Stimulated activated naive CD4-positive, alpha-beta T cell treated with Interleukin-2 at 50 U/mL for 16 hours (primary cell): ENCODE results near the gene NBPF3.
A peak's percentile ranks its signal among the peaks of the same experiment; 100 is the strongest.

ENCODE experiments used
- DNase-seq: peaks from one replicate; lab custom pipeline; 2025; lab: John Stamatoyannopoulos, UW

The NBPF3 gene

DNA sequence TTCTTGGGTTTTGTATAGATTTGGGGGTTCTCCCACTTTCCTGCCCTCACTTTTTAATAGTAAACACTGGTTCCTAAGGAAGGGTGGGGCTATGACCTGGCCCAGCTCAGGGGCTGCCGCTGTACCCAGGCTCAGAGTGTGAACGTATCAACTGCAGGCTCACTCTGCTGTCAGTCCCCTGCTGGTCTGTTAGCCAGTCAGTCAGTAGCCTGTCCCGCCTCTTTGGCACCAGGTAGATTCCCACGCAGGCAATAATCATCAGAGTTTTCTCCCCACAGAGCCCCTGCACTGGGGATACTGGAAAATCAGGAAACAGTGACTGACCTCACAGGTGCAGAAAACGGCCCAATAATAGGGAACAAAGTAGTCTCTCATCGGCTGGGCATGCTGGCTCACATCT lies 54.3 kb downstream of the NBPF3 start:
- no peak for DNase-seq

GRCh38 chr1:21495225-21495820 lies 55.4 kb downstream of the NBPF3 start:
- DNase-seq, result no peak

DNA sequence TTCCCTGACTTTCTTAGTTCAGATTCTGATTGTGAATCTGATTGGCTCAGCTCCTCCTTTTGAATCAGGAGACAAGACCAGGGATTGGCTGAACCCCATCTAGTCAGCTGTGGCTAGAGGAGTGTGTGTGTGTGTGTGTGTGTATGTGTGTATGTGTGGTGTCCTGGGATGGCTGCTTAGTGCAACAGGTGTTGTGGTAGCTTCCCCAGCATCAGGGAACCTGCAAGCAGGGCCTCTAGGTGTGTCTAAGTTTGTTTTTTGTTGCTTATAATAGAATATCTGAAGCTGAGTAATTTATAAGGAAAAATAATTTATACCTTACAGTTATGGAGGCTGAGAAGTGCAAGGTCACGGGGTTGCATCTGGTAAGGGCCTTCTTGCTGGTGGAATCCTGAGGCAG lies 56.1 kb downstream of the NBPF3 start:
- DNase-seq, result no peak

DNA sequence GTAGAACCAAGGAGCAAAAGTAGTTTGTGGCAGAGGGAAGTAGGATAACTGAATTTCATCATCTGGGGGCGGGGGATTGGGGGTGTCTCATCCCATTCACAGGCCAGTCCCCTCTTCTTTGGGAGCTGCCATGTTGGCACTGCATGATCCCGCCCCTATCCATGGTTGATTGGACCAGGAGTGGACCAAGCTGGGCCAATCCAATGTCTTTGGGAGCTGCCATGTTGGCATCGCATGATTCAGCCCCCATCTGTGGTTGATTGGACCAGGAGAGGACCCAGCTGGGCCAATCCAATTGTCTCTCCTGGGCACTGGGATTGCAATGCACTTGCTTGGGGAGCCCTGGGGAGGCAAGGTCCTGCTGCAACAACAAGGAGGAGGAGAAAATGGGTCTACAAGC lies 56.9 kb downstream of the NBPF3 start:
- DNase-seq, result no peak

GRCh38 chr1:21497466-21498061 lies 57.6 kb downstream of the NBPF3 start:
- DNase-seq, result no peak

DNA sequence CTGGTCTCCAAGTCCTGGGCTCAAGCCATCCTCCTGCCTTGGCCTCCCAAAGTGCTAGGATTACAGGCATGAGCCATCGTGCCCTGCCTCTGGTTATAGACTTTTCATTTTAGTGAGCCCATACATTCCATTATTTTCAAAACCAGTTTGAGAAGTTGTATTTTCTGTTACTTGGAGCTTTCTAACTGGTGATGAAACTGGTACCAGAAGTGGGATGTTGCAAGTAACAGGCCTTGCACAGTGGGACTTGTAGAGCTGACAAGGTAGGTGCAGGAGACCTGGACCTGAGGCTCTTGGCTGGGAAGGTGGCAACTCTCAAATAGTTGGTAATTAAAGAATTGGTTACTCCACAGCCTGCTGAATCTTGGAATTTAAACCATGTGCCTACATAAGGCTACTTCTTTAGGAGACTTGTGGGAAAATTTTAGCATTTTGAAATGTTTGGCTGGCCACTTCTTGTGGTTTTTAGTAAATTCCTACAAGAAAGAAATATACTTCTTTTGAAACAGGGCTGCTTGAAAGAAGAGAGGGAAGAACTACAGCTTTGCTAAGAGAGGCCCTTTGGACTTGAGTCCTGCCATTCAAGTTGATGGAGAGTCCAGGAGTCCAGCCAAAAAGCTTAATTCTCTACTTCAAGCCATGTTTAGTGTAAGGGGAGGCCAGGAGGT lies 59.5 kb downstream of the NBPF3 start:
- no peak for DNase-seq

DNA sequence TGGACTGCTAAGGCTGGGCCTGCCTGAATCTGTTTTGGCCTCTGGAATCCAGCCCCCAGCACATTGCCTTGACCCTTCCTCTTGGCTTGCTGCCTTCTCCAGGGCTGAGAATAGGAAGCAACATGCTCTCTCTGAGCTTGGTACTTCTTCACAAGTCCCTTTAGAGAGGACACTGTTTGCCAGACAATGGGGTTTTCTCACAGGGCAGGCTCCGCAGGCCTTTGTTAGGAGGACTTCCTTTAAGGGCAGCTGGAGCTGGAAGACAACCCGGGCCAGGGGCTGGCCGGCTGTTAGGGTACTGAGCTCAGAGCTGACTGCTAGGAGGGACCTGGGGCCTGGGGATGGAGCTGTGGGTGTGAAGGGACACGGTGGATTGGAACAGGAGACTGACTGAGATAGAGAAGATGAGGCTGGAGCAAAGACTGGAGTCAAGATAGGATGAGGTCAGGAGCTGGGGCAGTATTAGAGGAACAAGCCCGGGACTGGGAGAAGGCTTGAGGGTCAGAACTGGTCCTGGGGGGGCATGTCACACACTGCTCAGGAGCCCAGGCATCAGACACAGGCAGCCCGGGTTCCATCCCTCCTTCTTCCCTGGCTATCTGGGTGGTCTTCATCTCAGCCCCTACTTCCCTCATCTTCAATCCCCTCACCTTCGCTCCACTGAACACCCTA lies 63.9 kb downstream of the NBPF3 start:
- no peak for DNase-seq

- no peak for DNase-seq
These were observed 66.9 kb downstream of the NBPF3 start for GRCh38 chr1:21506804-21507203.

DNA sequence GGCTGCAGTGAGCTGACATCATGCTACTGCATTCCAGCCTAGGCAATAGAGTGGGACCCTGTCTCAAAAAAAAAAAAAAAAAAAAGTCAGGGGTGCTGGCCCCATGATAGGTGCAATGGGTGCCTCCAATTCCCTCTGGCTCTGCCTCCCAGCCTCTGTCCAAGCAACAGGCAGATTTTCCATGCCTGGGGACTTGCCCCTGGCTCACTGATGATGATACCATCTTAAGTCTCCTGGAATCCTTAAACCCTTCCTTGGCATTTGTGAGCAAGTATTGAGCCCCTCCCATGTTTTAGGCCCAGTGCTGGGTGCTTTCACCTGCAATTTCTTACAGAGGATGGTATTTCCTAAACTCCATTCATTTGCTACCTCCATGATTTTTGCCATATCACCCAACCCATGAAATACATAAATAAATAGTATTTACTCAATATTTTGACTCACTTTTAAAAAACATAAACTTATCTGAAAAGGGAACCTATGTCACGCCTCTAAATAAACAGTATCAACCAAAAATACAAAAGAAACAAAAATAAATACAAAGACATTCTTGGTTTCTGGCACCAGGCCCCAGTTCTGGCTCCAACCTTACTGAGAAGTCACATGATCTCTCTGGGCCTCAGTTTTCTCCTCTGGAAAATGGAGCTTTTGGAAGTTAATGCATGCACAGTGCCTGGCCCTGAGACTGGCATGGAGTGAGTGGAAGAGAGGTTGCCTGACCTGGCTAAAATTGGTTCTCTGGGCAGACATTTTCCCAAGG lies 67.8 kb downstream of the NBPF3 start:
- no peak for DNase-seq

DNA sequence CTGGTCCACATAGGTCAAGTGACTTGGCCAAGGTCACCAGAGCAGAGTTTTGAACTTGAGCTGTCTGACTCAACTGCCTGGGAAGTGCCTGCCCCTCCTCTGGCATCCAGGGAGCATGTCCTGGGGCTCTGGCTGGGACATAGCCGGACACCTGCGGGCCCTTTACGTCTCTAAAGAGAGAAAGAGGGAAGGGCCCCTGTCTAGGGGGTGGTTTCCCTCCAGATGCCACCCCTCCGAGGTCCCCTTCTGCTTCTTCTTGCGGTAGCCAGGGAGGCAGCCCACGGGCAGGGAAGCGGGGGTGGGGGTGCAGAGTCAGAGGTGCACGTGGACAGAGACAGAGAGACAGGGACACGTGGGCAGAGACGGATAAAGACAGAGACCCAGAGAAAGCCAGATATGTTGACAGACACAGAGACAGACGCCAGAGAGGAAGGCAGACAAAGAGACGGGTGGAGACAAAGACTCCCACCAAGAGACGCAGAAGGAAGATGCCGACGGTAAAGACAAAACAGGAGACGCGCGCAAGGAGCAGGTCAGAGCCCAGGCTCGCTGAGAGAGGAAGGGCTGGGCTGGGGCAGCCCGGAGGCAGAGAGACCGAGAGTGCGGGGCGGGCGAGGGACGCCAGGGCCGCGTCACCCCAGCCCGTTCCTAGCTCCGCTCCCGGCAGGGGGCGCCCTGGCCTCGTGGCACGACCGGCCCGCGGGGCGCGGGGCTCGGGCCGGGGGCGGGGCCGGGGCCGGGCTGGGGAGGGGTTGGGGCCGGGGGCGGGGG lies 68.8 kb downstream of the NBPF3 start:
- DNase-seq, result peak; percentile 32

DNA sequence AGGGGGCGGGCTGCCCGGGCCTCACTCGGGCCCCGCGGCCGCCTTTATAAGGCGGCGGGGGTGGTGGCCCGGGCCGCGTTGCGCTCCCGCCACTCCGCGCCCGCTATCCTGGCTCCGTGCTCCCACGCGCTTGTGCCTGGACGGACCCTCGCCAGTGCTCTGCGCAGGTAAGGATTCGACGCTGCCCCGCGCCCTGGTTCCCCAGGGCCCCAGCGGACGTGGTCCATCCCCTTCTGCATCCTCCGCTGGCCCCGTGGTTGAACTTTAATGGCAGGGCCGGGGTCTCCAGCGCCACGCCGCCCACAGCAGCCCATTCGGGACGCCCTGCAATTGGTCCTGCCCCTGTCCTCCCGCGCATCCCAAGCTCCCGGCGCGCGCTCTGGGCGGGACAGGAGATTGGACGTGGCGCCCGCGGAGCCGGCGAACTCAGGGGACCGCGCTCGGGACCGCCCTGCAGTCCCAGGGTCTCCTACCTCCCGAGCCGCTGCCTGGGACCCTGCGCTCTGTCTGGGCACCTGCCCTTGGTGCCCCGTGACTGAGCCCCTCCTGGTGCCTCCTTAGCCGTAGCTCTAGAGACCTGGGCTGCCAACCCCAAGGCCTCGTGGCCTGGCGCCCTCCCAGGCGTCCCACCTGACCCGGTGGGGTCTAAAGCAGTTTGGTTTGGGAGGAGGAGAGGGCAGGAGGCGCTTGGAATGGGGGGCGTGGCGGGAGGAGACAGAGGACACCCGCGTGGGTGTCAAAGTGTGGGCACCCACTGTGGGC lies 69.6 kb downstream of the NBPF3 start, which contains the start of gene ALPL:
Gene ALPL (plus strand): TSS at position 73 of the 762 bp plus-strand sequence. CDS start 44,659 bp downstream, outside the sequence.
- DNase-seq, result no peak

GRCh38 chr1:21510113-21510493 lies 70.2 kb downstream of the NBPF3 start:
- no peak for DNase-seq

GRCh38 chr1:21510885-21511578 lies 71.1 kb downstream of the NBPF3 start:
- no peak for DNase-seq

- no peak for DNase-seq
These were observed 71.9 kb downstream of the NBPF3 start for GRCh38 chr1:21511579-21512522.

DNA sequence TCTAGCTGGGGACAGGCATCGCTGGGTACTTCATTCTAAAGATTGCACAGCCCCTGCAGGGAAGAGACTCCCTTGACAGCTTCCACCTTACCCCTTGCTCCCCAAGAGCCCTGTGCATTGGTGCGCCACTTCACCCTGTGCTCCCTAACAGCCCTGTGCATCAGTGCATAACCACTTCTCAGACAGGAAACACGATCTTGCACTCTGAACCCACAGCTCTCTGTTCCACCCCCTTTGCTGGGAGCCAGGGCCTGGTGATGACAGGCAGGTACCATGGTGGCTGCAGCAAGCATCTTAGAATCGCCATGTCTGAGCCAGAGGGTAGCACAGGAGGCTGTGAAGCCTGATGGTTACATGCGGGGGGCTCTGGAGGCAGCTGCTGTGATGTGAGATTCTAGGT lies 74.3 kb downstream of the NBPF3 start:
- DNase-seq, result no peak

GRCh38 chr1:21517161-21517589 lies 77.2 kb downstream of the NBPF3 start:
- DNase-seq, result no peak

DNA sequence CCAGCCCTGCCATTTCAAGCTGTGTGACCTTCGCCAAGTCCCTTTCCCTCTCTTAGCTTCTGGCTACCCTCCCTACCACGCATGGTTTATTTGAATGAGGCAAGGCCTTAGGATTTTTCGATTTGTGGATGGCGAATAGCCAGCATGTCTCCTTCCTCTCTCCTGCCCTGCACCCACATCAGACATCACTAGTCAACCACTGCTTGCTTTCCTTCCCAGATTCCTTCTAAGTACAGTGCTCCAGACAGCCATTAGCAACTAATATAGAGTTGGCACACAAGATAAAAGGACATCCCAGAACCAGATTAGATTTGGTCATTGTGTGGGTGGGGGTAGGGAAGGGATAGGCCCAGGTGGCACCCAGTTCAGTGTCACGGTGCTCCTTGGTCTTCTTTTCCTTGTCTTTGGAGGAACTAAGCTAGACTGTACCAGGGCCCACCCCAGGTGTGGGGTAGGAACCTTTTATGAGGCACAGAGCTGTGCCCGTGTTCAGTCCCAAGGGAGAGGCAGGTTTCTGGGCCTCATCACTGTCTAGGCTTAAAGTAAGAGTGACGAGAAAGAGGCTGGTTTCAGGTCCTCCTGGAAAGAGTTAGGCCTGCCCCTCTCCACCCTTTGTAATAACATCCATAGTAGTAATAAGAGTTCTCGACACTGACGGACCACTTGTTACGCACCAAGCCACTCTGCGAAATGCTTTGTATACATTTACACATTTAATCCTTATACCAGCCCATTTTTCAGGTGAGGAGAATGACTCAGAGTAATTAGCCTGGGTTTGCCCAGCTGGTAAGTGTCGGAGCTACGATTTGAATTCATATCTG lies 77.9 kb downstream of the NBPF3 start:
- DNase-seq, result no peak
